Measurements from ENCODE around the gene AHCYL2. TPM values are rescaled to one million over a fixed set of nuclear protein-coding genes. Genes with fewer than 3 reads are reported as not detected.

The AHCYL2 gene
- total and polyA plus RNA-seq, 7 experiments from 2014 or later, result 8.6 to 22.2 (median 20.1) TPM

DNA sequence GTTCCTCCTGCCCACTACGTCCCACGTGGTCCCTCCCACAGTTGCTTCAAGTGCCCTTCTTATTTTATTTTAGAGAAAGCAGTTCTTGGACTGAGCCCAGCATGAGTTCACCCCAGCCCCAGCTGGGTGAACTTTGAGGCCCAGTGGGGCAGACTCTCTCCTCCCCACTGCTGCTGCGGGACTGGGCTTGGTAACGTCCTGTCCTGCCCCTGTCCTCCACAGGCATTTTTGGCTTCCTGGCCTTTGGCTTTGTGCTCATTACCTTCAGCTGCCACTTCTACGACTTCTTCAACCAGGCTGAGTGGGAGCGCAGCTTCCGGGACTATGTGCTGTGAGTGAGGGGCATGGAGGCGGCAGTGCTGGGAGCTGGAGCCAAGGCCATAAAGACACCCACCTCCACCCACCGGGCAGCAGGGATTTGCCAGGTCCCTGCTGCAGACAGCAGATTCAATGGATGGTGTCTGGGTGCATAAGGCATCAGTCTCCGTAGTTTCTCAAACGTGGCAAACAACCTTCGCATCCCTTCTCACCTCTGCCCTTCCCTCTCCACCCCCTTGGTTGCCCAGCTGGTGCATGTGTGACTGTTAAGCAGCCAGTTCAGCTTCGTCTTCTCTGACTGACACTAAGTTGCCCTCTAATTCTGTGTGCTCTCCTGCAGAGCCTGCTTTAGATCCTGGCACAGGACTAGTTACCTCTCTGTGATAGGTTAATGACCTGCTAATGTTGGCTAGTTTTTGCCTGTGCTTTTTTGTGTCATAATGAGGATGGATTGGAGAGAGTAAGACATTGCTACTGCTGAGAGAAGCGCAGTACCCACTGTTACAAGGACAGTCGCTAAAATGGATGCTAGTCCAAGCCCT, 15.5 kb upstream of the AHCYL2 start:
- no peak overlapping the region for H3K4me3 ChIP-seq (ENCODE audit: low read length)
- CTCF ChIA-PET, result interaction anchor here (1.1 to 2.7 kb wide), 4 partner anchors 9 to 65 kb away, joined by 3 to 14 read pairs (median 8); no protein-coding TSS in a partner anchor
- POLR2A ChIA-PET, result no interaction called here
- DNase-seq, result no peak
- Mint-ChIP-seq H3K4me3 (no peak overlapping the region), H3K9me3 (no peaks in the 10 kb centered on the region), H3K27ac (no peak overlapping the region), H3K4me1 (peaks cover 0 to 2% (median 0%) of the 10 kb centered on the region in 7 donors), H3K27me3 (peaks cover 0 to 6% (median 3%) of the 10 kb centered on the region in 5 donors), H3K36me3 (no peaks in the 10 kb centered on the region)
- no peaks in the 10 kb centered on the region for H3K9me3 ChIP-seq (ENCODE audit: control insufficient read depth in 2 of 3, low read length in 3 of 3)
- ATAC-seq, result no peak
- intact Hi-C loops (cut with micrococcal nuclease), result no loop called here
- H3K4me1 ChIP-seq (ENCODE audit: control insufficient read depth in 2 of 2, insufficient read depth in 2 of 2, low read length in 2 of 2), result no peaks in the 10 kb centered on the region
- no peaks in the 10 kb centered on the region for H3K36me3 ChIP-seq (ENCODE audit: control insufficient read depth in 2 of 3, insufficient read depth in 3 of 3, low read length in 3 of 3)
- no peaks in the 10 kb centered on the region for H3K27me3 ChIP-seq (ENCODE audit: control insufficient read depth in 2 of 2, insufficient read depth in 2 of 2, low read length in 2 of 2)
- H3K27ac ChIP-seq (ENCODE audit: low read depth, low read length), result no peak overlapping the region

DNA sequence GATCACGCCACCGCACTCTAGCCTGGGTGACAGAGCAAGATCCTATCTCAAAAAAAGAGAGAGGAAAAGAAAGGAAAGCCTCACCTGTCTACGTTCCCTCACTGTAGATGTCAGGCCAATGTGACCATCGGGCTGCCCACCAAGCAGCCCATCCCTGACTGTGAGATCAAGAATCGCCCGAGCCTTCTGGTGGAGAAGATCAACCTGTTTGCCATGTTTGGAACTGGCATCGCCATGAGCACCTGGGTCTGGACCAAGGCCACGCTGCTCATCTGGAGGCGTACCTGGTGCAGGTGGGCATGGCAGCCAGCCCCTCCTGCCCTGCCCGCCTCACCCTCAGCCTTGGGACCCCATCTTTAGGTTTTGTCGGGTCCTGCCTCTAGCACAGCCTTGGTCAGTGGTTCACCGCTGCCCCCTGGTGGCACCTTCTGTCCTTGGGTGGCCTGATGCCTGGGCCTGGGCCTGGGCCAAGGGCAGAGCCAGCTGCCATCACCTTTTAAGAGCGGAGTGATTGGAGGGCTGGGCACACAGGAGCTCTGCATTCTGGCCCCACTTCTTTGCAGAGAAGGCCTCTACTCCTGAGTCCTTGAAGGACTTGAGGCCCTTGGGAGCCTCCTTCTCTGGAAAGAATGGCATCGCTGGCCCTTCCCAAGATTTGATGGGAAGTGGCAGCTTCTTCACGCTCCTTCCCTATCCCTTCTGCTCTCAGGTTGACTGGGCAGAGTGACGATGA, 14.4 kb upstream of the AHCYL2 start:
- H3K27me3 ChIP-seq (ENCODE audit: control insufficient read depth in 2 of 2, insufficient read depth in 2 of 2, low read length in 2 of 2), result no peaks in the 10 kb centered on the region
- no peak overlapping the region for H3K27ac ChIP-seq (ENCODE audit: low read depth, low read length)
- Mint-ChIP-seq H3K27me3 (peaks cover 0 to 6% (median 3%) of the 10 kb centered on the region in 5 donors), H3K4me3 (no peak overlapping the region), H3K27ac (peak overlapping the region in 1 of 9 donors; percentile 51), H3K36me3 (no peaks in the 10 kb centered on the region), H3K4me1 (peaks cover 0 to 2% (median 0%) of the 10 kb centered on the region in 7 donors), H3K9me3 (no peaks in the 10 kb centered on the region)
- H3K36me3 ChIP-seq (ENCODE audit: control insufficient read depth in 2 of 3, insufficient read depth in 3 of 3, low read length in 3 of 3), result no peaks in the 10 kb centered on the region
- ChIA-PET CTCF (interaction anchor here (0.6 to 2.5 kb wide), 4 partner anchors 8 to 119 kb away, joined by 3 to 14 read pairs (median 4); no protein-coding TSS in a partner anchor), POLR2A (no interaction called here)
- no peak overlapping the region for H3K4me3 ChIP-seq (ENCODE audit: low read length)
- DNase-seq (peak; percentile 26 to 76 (median 51)), ATAC-seq (peak; percentile 81)
- H3K9me3 ChIP-seq (ENCODE audit: control insufficient read depth in 2 of 3, low read length in 3 of 3), result no peaks in the 10 kb centered on the region
- no peaks in the 10 kb centered on the region for H3K4me1 ChIP-seq (ENCODE audit: control insufficient read depth in 2 of 2, insufficient read depth in 2 of 2, low read length in 2 of 2)
- intact Hi-C loops (cut with micrococcal nuclease), result loop anchor here (1.0 kb wide), 2 partner anchors 46 to 119 kb away; no protein-coding TSS in a partner anchor

- H3K27ac Mint-ChIP-seq, result no peak overlapping the region
- H3K9me3 Mint-ChIP-seq, result peaks cover 0 to 3% (median 0%) of the 10 kb centered on the region in 11 donors
- Histone ChIP-seq H3K4me1 (ENCODE audit: control insufficient read depth in 2 of 2, insufficient read depth in 2 of 2, low read length in 2 of 2) (no peaks in the 10 kb centered on the region), H3K27ac (ENCODE audit: low read depth, low read length) (no peak overlapping the region), H3K4me3 (ENCODE audit: low read length) (no peak overlapping the region), H3K36me3 (ENCODE audit: control insufficient read depth in 2 of 3, insufficient read depth in 3 of 3, low read length in 3 of 3) (no peaks in the 10 kb centered on the region), H3K27me3 (ENCODE audit: control insufficient read depth in 2 of 2, insufficient read depth in 2 of 2, low read length in 2 of 2) (no peaks in the 10 kb centered on the region), H3K9me3 (ENCODE audit: control insufficient read depth in 2 of 3, low read length in 3 of 3) (no peaks in the 10 kb centered on the region)
- no peaks in the 10 kb centered on the region for H3K36me3 Mint-ChIP-seq
- H3K4me3 Mint-ChIP-seq, result no peak overlapping the region
- no peak for DNase-seq
- intact Hi-C loops (cut with micrococcal nuclease), result loop anchor here (1.0 kb wide), 2 partner anchors 47 to 120 kb away; no protein-coding TSS in a partner anchor
- no peak for ATAC-seq
- peaks cover 0 to 6% (median 3%) of the 10 kb centered on the region in 5 donors for H3K27me3 Mint-ChIP-seq
- peaks cover 0 to 2% (median 0%) of the 10 kb centered on the region in 7 donors for H3K4me1 Mint-ChIP-seq
- ChIA-PET POLR2A (no interaction called here), CTCF (interaction anchor here (0.7 to 2.5 kb wide), 2 partner anchors 46 to 119 kb away, joined by 3 to 14 read pairs; no protein-coding TSS in a partner anchor)
Measured at GRCh38 chr7:129210989-129211312, 13.9 kb upstream of the AHCYL2 start.

DNA sequence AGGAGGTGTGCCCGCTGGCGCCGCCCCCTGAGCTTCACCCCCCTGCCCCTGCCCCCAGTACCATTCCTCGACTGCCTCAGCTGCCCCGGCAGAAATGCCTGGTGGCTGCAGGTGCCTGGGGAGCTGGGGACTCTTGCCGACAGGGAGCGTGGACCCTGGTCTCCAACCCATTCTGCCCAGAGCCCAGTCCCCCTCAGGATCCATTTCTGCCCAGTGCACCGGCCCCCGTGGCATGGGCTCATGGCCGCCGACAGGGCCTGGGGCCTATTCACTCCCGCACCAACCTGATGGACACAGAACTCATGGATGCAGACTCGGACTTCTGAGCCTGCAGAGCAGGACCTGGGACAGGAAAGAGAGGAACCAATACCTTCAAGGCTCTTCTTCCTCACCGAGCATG, 12.7 kb upstream of the AHCYL2 start:
- Mint-ChIP-seq H3K27me3 (peaks cover 0 to 6% (median 5%) of the 10 kb centered on the region in 5 donors), H3K9me3 (peaks cover 0 to 4% (median 0%) of the 10 kb centered on the region in 11 donors), H3K36me3 (no peaks in the 10 kb centered on the region), H3K27ac (no peak overlapping the region), H3K4me3 (no peak overlapping the region), H3K4me1 (peaks cover 0 to 2% (median 0%) of the 10 kb centered on the region in 7 donors)
- Histone ChIP-seq H3K9me3 (ENCODE audit: control insufficient read depth in 2 of 3, low read length in 3 of 3) (no peaks in the 10 kb centered on the region), H3K36me3 (ENCODE audit: control insufficient read depth in 2 of 3, insufficient read depth in 3 of 3, low read length in 3 of 3) (no peaks in the 10 kb centered on the region), H3K27ac (ENCODE audit: low read depth, low read length) (no peak overlapping the region), H3K4me1 (ENCODE audit: control insufficient read depth in 2 of 2, insufficient read depth in 2 of 2, low read length in 2 of 2) (no peaks in the 10 kb centered on the region), H3K27me3 (ENCODE audit: control insufficient read depth in 2 of 2, insufficient read depth in 2 of 2, low read length in 2 of 2) (no peaks in the 10 kb centered on the region), H3K4me3 (ENCODE audit: low read length) (no peak overlapping the region)
- DNase-seq (no peak), ATAC-seq (no peak)
- intact Hi-C loops (cut with micrococcal nuclease), result no loop called here
- CTCF ChIA-PET, result interaction anchor here (0.9 to 1.2 kb wide), 2 partner anchors 44 to 48 kb away, joined by 3 to 6 read pairs; no protein-coding TSS in a partner anchor
- POLR2A ChIA-PET, result no interaction called here

DNA sequence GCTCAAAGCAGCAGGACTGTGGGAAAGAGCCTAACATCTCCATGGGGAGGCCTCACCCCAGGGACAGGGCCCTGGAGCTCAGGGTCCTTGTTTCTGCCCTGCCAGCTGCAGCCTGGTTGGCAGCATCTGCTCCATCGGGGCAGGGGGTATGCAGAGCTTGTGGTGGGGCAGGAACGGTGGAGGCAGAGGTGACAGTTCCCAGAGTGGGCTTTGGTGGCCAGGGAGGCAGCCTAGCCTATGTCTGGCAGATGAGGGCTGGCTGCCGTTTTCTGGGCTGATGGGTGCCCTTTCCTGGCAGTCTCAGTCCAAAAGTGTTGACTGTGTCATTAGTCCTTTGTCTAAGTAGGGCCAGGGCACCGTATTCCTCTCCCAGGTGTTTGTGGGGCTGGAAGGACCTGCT, 12.2 kb upstream of the AHCYL2 start:
- Histone ChIP-seq H3K4me3 (ENCODE audit: low read length) (no peak overlapping the region), H3K27me3 (ENCODE audit: control insufficient read depth in 2 of 2, insufficient read depth in 2 of 2, low read length in 2 of 2) (no peaks in the 10 kb centered on the region), H3K36me3 (ENCODE audit: control insufficient read depth in 2 of 3, insufficient read depth in 3 of 3, low read length in 3 of 3) (no peaks in the 10 kb centered on the region), H3K4me1 (ENCODE audit: control insufficient read depth in 2 of 2, insufficient read depth in 2 of 2, low read length in 2 of 2) (no peaks in the 10 kb centered on the region), H3K9me3 (ENCODE audit: control insufficient read depth in 2 of 3, low read length in 3 of 3) (no peaks in the 10 kb centered on the region), H3K27ac (ENCODE audit: low read depth, low read length) (no peak overlapping the region)
- Mint-ChIP-seq H3K4me1 (peaks cover 0 to 2% (median 0%) of the 10 kb centered on the region in 7 donors), H3K4me3 (no peak overlapping the region), H3K36me3 (no peaks in the 10 kb centered on the region), H3K9me3 (peaks cover 0 to 4% (median 0%) of the 10 kb centered on the region in 11 donors), H3K27ac (no peak overlapping the region), H3K27me3 (peaks cover 0 to 6% (median 5%) of the 10 kb centered on the region in 5 donors)
- intact Hi-C loops (cut with micrococcal nuclease), result no loop called here
- POLR2A ChIA-PET, result no interaction called here
- ATAC-seq (no peak), DNase-seq (no peak)
- CTCF ChIA-PET, result interaction anchor here (1.2 kb wide), 1 partner anchor 49 kb away, joined by 6 read pairs; no protein-coding TSS in a partner anchor

DNA sequence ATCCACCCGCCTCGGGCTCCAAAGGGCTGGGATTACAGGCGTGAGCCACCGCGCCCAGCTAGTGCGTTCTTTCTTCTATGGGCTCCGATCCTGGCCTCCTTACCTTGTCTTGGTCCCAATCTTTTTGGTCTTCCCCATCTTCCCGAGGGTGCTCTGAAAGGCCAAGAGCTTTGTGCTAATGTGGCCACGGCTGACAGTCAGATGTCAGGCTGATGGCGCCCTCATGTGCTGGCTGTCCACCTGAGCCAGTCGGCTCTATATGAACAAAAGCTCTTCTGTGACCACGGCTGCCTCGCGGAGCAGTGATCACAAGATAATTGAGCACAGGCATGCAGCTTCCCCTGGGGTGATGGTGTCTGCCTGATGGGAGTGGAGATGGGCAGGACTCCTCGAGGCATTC, 11.0 kb upstream of the AHCYL2 start:
- H3K27ac Mint-ChIP-seq, result peak overlapping the region in 3 of 9 donors; percentile 22 to 32 (median 26)
- H3K9me3 Mint-ChIP-seq, result peaks cover 0 to 4% (median 0%) of the 10 kb centered on the region in 11 donors
- H3K4me3 ChIP-seq (ENCODE audit: low read length), result no peak overlapping the region
- H3K4me3 Mint-ChIP-seq, result no peak overlapping the region
- H3K4me1 Mint-ChIP-seq, result peaks cover 0 to 5% (median 0%) of the 10 kb centered on the region in 7 donors
- no peaks in the 10 kb centered on the region for H3K36me3 ChIP-seq (ENCODE audit: control insufficient read depth in 2 of 3, insufficient read depth in 3 of 3, low read length in 3 of 3)
- POLR2A ChIA-PET, result no interaction called here
- DNase-seq, result no peak
- no peak overlapping the region for H3K27ac ChIP-seq (ENCODE audit: low read depth, low read length)
- CTCF ChIA-PET, result interaction anchor here (0.6 to 0.9 kb wide), 2 partner anchors 57 to 90 kb away, joined by 3 to 4 read pairs; no protein-coding TSS in a partner anchor
- no peaks in the 10 kb centered on the region for H3K9me3 ChIP-seq (ENCODE audit: control insufficient read depth in 2 of 3, low read length in 3 of 3)
- H3K27me3 ChIP-seq (ENCODE audit: control insufficient read depth in 2 of 2, insufficient read depth in 2 of 2, low read length in 2 of 2), result no peaks in the 10 kb centered on the region
- no peaks in the 10 kb centered on the region for H3K36me3 Mint-ChIP-seq
- intact Hi-C loops (cut with micrococcal nuclease), result no loop called here
- no peak for ATAC-seq
- H3K27me3 Mint-ChIP-seq, result peaks cover 0 to 10% (median 5%) of the 10 kb centered on the region in 5 donors
- H3K4me1 ChIP-seq (ENCODE audit: control insufficient read depth in 2 of 2, insufficient read depth in 2 of 2, low read length in 2 of 2), result no peaks in the 10 kb centered on the region

Measured in naive thymus-derived CD4-positive, alpha-beta T cell (primary cell).